G401.6 (cell line): ENCODE measurements around the gene APH1B.
"Not testable (repeated sequence)": the region's sequence is repeated elsewhere in the genome, so short reads cannot be mapped to it uniquely, and the experiment has no call there.

Experiments used
- FAIRE-seq: peaks from 2 replicates; lab custom pipeline; 2012; peaks lifted over from hg19 to GRCh38; lab: Jason Lieb, UNC

APH1B gene

GRCh38 chr15:63332367-63333124 is 55.1 kb downstream of the APH1B start:
- no peak for FAIRE-seq

GRCh38 chr15:63334821-63335220 is 57.4 kb downstream of the APH1B start:
- FAIRE-seq: no peak

GRCh38 chr15:63335543-63336240 is 58.3 kb downstream of the APH1B start:
- no peak for FAIRE-seq

- FAIRE-seq: no peak
These were observed 59.6 kb downstream of the APH1B start for GRCh38 chr15:63337046-63337445.

GRCh38 chr15:63338170-63338569 is 60.8 kb downstream of the APH1B start:
- FAIRE-seq: no peak

- FAIRE-seq: no peak
These were observed 61.8 kb downstream of the APH1B start for GRCh38 chr15:63339006-63339766.

- no peak for FAIRE-seq
These were observed 62.4 kb downstream of the APH1B start for GRCh38 chr15:63339836-63340235.

- FAIRE-seq: no peak
These were observed 62.9 kb downstream of the APH1B start for GRCh38 chr15:63340353-63340752.

- FAIRE-seq: no peak
These were observed 63.5 kb downstream of the APH1B start for GRCh38 chr15:63340878-63341277.

GRCh38 chr15:63341898-63342297 is 64.5 kb downstream of the APH1B start:
- FAIRE-seq: no peak

GRCh38 chr15:63342996-63343562 is 65.7 kb downstream of the APH1B start:
- not testable (repeated sequence) for FAIRE-seq

- no peak for FAIRE-seq
These were observed 67.5 kb downstream of the APH1B start for GRCh38 chr15:63344731-63345390.

- no peak for FAIRE-seq
These were observed 68.0 kb downstream of the APH1B start for GRCh38 chr15:63345391-63345752.

- no peak for FAIRE-seq
These were observed 69.9 kb downstream of the APH1B start for GRCh38 chr15:63347074-63347857.

GRCh38 chr15:63348392-63348791 is 71.0 kb downstream of the APH1B start:
- FAIRE-seq: no peak

GRCh38 chr15:63349156-63349555 is 71.8 kb downstream of the APH1B start:
- FAIRE-seq: no peak

- FAIRE-seq: no peak
These were observed 72.2 kb downstream of the APH1B start for GRCh38 chr15:63349621-63350020.

- no peak for FAIRE-seq
These were observed 72.8 kb downstream of the APH1B start for GRCh38 chr15:63350178-63350621.

- no peak for FAIRE-seq
These were observed 73.8 kb downstream of the APH1B start for GRCh38 chr15:63351170-63351569.

GRCh38 chr15:63352808-63353207 is 75.4 kb downstream of the APH1B start:
- FAIRE-seq: no peak

- FAIRE-seq: no peak
These were observed 75.9 kb downstream of the APH1B start for GRCh38 chr15:63353261-63353660.
